Mesenteric fat pad (tissue), 1 donor: ENCODE data around the gene CFAP68. TPM values are rescaled to one million over a fixed set of nuclear protein-coding genes. Genes with fewer than 3 reads are reported as not detected.
"Not testable (repeated sequence)": the region's sequence is repeated elsewhere in the genome, so short reads cannot be mapped to it uniquely, and the experiment has no call there.

Source experiments
- DNase-seq: peaks from one replicate; pipeline ENCODE4 v3.0.0-alpha.2; 2020; ENCODE audit warnings: low spot score
- total RNA-seq: library from RNA; stranded (reverse); fragmentation: NEBNext Ultra II Directional; extraction: Animal tissue kit (Norgen Biotek cat#: 25700); gene quantifications from one replicate; pipeline ENCODE4 v1.2.1, GENCODE V29; 2021
- donor health status: DM: yes; HTN: yes; CAD: no.

Gene CFAP68
- total RNA-seq, 1 donor from 2014 or later: 11.9 TPM

DNA sequence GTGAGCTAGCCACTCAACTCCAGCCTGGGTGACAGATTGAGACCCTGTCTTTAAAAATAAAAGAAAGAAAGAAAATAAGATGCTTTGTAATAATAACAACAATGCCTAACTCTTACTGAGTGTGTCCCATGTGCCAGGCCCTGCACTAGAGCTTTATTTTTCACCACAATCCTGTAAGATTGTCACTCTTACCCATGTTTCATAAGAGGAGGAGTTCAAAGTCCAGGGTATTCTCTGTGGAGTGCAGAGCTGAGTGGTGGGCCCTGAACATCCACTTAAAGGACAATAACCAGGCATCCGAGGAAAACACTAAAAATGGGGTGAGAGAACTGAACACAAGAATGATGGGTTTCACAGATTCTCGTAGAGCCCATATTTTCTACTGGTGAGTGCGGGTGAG, 38.4 kb downstream of the CFAP68 start:
- DNase-seq: no peak

DNA sequence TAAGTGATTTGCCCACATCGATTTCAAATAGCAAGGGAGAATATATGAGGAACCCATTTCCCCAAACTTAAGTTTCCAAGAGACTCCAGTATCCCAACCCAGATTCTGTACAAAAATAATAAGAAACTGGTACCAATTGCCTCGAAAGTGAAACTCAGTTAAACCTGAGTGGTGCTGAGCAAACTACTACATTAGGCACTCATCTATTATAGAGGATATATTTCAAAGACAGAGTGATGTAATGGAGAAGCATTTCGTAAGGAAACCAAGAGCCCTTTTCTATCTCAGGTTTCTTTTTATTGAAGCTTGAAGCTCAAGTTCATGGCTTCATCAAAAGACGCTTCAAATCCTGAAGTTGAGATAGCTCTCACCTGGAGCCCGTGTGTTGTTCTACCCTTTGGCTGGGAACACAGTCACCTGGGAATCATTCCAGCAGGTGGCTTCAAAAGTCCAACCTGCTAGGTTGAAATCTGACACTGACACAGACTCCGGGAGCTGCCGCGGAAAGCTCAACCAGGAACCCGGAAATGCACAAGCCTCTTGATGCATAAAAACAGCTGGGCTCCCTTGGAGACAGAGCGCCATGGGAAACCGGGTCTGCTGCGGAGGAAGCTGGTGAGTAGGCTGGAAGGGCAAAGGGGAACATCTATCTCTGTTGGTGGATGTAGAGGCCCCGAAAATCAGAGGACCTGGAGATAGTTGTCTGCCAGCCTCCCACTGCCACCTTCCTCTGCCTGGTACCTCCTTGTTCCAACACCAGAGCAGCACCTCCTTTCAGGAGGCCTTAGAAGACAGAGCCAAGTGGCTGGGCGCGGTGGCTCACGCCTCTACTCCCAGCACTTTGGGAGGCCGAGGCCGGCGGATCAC, 39.3 kb downstream of the CFAP68 start, which contains the start of gene C11orf52:
Gene C11orf52 (plus strand): TSS at position 524 of the 867 bp plus-strand sequence. CDS start 60 bp downstream, at position 584.
- DNase-seq: no peak

DNA sequence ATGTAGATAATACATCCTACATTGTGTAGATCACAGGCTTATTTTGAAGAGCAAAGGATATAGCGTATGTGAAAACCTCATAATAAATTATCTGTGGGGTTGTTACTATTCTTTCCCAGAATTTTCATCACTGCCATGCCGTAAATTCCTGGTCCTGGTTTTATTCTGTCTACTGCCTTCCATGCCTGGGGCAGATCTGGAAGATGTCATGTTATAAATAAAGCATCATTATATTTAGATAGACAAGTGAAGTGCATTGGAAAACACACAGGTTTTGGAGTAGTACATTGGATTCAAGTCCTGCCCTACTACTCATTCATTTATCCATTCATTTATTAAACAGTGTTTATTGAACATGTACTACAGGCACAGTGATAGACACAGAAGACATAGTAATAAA, 41.6 kb downstream of the CFAP68 start:
- DNase-seq: no peak

DNA sequence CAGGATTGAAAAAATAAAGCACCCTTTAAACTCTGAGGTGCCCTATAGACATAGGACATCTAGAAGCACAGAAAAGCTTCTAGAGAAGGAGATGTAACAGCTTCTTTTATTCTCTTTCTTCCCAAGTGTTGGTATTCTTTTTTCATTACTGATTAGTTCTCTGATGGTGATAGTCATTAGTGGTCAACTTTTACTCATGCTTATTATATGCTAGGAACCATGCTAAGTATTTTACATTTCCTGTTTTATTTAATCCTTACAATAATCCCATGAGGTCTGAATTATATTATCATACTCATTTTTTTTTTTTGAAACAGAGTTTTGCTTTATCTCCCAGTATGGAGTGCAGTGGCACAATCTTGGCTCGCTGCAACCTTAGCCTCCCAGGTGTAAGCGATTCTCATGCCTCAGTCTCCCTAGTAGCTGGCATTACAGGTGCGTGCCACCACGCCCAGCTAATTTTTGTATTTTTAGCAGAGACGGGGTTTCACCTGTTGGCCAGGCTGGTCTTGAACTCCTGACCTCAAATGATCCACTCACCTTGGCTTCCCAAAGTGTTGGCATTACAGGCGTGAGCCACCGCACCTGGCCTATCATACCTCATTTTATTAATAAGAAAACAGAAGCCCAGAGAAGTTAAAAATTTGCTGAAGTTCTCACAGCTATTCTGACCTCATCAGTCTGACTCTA, 42.3 kb downstream of the CFAP68 start:
- no peak for DNase-seq

DNA sequence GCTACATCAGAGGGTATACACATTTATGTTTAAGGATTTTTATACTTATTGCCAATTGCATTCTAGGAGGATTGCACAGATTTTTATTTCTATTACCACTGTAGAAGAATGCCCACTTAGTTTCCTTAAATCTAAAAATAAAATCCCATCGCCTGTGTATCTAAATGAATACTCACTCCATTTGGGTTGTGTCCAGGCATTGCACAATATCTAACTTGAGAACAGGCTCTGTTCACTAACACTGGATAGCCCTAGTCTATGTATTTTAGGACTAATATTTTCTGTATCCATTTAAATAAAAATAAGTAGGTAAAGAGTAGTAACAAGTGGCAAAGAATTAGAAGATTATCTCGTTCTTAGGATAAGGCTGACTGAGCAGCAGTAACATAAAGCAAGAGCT, 43.5 kb downstream of the CFAP68 start:
- DNase-seq: no peak

DNA sequence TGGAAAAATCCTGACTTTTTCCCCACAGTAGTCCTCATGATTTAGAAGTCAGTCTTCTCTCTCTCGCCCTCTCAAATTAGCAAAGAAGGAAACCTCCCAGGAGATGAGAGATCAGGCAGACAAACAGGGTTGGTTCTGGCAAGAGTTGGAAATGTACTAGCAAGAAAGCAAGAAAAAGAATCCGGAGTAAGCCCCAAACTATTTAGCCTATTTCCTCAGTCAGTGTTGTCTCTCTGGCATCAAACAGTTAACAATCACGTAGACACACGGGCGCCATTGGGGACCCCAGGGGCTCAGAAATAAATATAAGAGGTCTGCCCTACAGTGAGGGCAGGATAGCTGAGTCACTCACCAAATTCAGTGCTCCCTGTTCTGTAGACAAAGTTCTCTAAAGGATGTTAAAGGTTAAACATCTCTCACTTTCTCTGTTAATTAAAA, 44.0 kb downstream of the CFAP68 start:
- no peak for DNase-seq

DNA sequence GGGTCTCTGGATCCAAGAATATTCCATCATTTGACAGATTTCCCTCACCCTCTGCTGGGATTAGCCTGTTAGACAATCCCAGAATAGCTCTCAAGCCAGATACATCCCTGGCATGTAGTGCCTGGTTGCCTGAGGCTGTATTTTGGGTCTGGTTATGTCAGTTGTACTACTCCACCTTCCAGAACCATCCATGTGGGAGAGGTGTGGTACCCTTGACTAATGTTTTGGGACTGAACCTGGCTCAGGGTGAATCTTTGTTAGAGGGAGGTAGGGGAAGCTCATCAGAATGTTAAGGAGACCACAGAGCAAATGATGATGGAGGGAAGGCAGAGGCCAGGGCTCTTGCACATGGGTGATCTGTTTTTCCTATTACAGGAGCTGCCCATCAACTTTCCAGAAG, 44.6 kb downstream of the CFAP68 start:
- DNase-seq: no peak

DNA sequence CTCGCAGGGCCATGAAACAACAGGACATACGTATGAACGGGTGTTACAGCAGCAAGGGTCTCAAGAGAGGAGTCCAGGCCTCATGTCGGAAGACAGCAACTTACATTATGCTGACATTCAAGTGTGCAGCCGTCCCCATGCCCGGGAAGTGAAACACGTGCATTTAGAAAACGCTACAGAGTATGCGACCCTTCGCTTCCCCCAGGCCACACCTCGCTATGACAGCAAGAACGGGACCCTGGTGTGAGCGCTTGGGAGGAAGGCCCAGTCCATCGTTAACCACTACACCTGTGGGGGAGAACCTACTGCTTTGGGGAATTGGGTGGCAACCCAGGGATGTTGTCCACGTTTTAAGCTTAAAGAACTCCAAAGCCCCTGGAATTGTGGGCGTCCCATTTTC, 46.6 kb downstream of the CFAP68 start:
- no peak for DNase-seq

DNA sequence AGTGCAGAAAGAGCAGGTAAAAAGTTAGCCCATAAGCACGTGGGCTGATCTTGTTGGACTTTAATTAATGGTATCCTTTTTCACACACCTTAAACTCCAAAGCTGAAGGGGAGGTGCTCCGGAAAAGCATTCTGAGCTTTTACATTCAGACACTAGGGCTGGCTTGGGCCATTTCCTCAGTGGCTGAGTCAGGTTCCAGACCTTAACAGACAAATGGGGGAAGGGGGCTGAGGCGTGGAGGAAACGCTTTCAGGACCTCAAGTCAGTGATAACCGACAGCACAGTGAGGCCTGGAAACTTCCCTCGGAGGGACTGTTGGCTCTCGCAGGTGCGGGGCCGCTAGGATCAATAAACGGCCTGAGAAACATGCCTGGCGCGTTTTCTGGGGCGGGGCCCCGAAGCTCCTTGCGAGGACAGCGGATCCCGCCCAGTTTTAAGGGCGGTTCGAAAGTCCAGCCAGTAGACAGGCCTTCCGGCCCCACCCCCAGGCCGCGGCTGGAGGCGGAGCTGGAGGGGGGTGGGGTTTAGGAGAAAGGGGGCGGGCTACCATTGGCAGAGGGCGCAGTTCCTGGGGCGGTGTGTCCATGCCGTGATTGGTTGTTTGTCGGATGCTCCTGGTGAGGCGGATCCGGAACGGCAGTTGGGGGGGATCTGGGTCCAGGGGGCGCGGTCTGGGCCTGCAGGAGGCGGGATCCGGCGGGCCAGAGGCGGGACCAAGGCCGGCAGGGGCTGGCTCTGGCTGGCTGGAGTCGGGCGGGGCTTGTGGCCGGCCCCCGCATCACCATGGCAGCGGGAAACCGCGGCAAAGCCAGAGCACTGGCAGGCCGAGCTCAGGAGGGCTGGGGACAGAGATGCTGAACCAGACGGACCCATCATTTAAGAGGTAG, 47.4 kb downstream of the CFAP68 start:
- DNase-seq: peak; percentile 99

DNA sequence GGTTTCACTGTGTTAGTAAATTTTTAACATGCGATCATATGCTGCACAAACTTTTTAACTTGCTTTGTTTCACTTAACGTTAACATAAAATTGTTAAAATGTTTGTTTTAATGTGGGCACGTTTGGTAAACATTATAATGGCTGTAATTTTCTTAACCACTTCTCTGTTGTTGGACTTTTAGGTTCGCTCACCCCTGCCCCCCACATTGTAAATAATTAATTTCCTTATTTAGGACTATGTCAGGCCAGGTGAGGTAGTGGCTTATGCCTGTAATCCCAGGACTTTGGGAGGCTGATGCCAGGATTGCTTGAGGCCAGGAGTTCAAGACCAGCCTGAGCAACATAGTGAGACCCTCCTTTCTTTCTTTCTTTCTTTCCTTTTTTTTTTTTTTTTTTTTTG, 51.1 kb downstream of the CFAP68 start:
- DNase-seq: no peak

DNA sequence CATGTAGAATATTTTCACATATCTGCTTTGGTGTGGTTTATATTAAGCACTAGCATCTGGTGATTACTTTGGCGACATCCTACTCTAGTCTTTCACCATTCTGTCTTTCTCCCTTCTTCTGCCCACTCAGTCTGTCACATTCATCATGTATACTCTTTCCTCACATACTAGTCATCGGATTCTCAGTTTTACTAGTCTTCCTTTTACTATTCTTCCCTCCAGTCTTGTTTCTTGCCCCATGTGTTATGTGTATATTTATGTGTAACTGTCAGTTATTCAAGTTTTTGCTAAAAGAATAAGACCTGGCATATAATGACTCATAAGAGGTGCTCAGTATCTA, 53.2 kb downstream of the CFAP68 start:
- DNase-seq: no peak

DNA sequence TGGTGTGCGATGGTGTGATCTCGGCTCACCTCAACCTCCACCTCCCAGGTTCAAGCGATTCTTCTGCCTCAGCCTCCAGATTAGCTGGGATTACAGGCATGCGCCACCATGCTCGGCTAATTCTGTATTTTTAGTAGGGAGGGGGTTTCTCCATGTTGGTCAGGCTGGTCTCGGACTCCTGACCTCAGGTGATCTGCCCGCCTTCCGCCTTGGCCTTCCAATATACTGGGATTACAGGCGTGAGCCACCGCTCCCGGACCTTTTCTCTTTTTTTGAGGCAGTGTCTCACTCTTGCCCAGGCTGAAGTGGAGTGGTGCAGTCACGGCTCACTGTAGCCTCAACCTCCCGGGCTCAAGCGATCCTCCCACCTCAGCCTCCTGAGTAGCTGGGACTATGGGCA, 53.8 kb downstream of the CFAP68 start:
- DNase-seq: not testable (repeated sequence)

DNA sequence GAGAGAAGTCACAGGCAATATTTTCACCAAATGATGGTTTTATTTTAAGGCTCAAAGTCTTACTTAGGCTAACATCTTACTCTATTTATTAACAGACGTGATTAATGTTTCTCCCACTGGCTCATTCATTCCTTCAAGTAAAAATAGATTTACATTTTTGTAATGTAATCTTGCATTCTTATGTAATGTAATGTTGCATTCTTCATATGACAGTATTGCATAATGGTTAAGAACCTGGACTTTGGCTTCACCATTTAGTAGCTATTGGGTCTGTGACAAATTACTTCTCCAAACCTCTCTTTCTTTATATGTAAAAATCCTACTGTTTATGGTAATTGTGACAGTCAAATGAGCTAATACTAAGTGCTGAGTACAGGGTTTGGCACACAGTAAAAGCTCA, 54.5 kb downstream of the CFAP68 start:
- DNase-seq: no peak

DNA sequence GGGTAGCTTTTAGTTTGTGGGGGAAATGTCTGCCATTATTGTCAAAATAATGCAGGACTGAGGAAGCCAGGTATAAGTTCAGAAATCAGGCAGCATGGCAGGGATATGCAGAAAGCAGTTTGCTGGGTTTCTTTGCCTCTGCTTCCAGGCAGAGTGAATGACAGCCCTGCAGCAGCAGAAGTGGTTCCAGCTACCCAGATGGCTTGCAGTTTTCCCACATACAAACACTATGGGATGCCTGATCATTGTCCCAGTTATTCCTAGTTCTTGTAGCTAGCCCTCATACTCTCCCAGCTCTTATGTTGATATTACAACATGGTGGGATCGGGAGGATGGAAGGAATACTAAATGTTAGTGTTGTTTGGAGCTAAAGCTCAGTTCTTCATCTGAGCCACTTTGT, 55.0 kb downstream of the CFAP68 start:
- DNase-seq: no peak

Other genes with a start within 250 kb of the CFAP68 start
- gene PPP2R1B, start 113.2 kb upstream of the CFAP68 start, total RNA-seq: 239 TPM
- 161 TPM for gene ALG9, start 8.0 kb upstream of the CFAP68 start, total RNA-seq
- gene FDXACB1, start 376 bp upstream of the CFAP68 start, total RNA-seq: 2.1 TPM
- gene CRYAB, start 32.2 kb downstream of the CFAP68 start, total RNA-seq: 2,279 TPM
- gene HSPB2, start 33.2 kb downstream of the CFAP68 start, total RNA-seq: 17.1 TPM
- gene C11orf52, start 39.4 kb downstream of the CFAP68 start, total RNA-seq: 3.1 TPM
- gene DIXDC1, start 57.8 kb downstream of the CFAP68 start, total RNA-seq: 48.8 TPM
- gene DLAT, start 145.9 kb downstream of the CFAP68 start, total RNA-seq: 77.7 TPM
- gene PIH1D2, start 194.5 kb downstream of the CFAP68 start, total RNA-seq: 1.5 TPM
- 13.6 TPM for gene NKAPD1, start 194.8 kb downstream of the CFAP68 start, total RNA-seq
- 57.2 TPM for gene TIMM8B, start 207.2 kb downstream of the CFAP68 start, total RNA-seq
- 86.4 TPM for gene SDHD, start 207.3 kb downstream of the CFAP68 start, total RNA-seq